ENCODE data around the gene WNK2. TPM values are rescaled to one million over a fixed set of nuclear protein-coding genes. Genes with fewer than 3 reads are reported as not detected.

The WNK2 gene
- total and polyA plus RNA-seq, 4 donors = 29.2 to 124 (median 69.5) TPM

GRCh38 chr9:93307468-93308157, 123.7 kb downstream of the WNK2 start:
- H3K27ac ChIP-seq (ENCODE audit: low read depth, low read length) = no peak overlapping the region
- no peak overlapping the region for H3K4me3 ChIP-seq (ENCODE audit: low read depth, low read length)
- H3K4me1 ChIP-seq (ENCODE audit: control insufficient read depth, insufficient read depth, low read length) = peaks cover 49% of the 10 kb centered on the region
- H3K9me3 ChIP-seq (ENCODE audit: control insufficient read depth, insufficient read depth, low read length) = no peaks in the 10 kb centered on the region
- no peaks in the 10 kb centered on the region for H3K27me3 ChIP-seq (ENCODE audit: control insufficient read depth, insufficient read depth, low read length)
- peaks cover 55% of the 10 kb centered on the region for H3K36me3 ChIP-seq (ENCODE audit: control insufficient read depth, insufficient read depth, low read length)
- peak in 1 of 6 donors; percentile 13 for DNase-seq (ENCODE audit: low read depth in 4 of 6, low spot score in 6 of 6)
- WGBS (ENCODE audit: insufficient coverage) = 61% methylated on average over 23 of the region's 24 CpGs

- Histone ChIP-seq H3K4me1 (ENCODE audit: control insufficient read depth, insufficient read depth, low read length) (peaks cover 47% of the 10 kb centered on the region), H3K9me3 (ENCODE audit: control insufficient read depth, insufficient read depth, low read length) (no peaks in the 10 kb centered on the region), H3K4me3 (ENCODE audit: low read depth, low read length) (no peak overlapping the region), H3K27me3 (ENCODE audit: control insufficient read depth, insufficient read depth, low read length) (no peaks in the 10 kb centered on the region), H3K36me3 (ENCODE audit: control insufficient read depth, insufficient read depth, low read length) (peaks cover 51% of the 10 kb centered on the region), H3K27ac (ENCODE audit: low read depth, low read length) (no peak overlapping the region)
- WGBS (ENCODE audit: insufficient coverage) = 92% methylated on average over 14 of the region's 22 CpGs
- DNase-seq (ENCODE audit: low read depth in 4 of 6, low spot score in 6 of 6) = no peak
Observed at GRCh38 chr9:93308158-93308602, 124.2 kb downstream of the WNK2 start.

- Histone ChIP-seq H3K9me3 (ENCODE audit: control insufficient read depth, insufficient read depth, low read length) (no peaks in the 10 kb centered on the region), H3K4me1 (ENCODE audit: control insufficient read depth, insufficient read depth, low read length) (peaks cover 42% of the 10 kb centered on the region), H3K4me3 (ENCODE audit: low read depth, low read length) (no peak overlapping the region), H3K27me3 (ENCODE audit: control insufficient read depth, insufficient read depth, low read length) (no peaks in the 10 kb centered on the region), H3K36me3 (ENCODE audit: control insufficient read depth, insufficient read depth, low read length) (peaks cover 46% of the 10 kb centered on the region), H3K27ac (ENCODE audit: low read depth, low read length) (no peak overlapping the region)
- WGBS (ENCODE audit: insufficient coverage) = 95% methylated on average over 7 of the region's 7 CpGs
- no peak for DNase-seq (ENCODE audit: low read depth in 4 of 6, low spot score in 6 of 6)
Observed at GRCh38 chr9:93308676-93309075, 124.7 kb downstream of the WNK2 start.

- peaks cover 36% of the 10 kb centered on the region for H3K36me3 ChIP-seq (ENCODE audit: control insufficient read depth, insufficient read depth, low read length)
Observed at GRCh38 chr9:93309889-93310425, 126.0 kb downstream of the WNK2 start.

GRCh38 chr9:93315118-93315517, 131.2 kb downstream of the WNK2 start:
- 89% methylated on average over 6 of the region's 9 CpGs for WGBS (ENCODE audit: insufficient coverage)
- Histone ChIP-seq H3K27me3 (ENCODE audit: control insufficient read depth, insufficient read depth, low read length) (no peaks in the 10 kb centered on the region), H3K9me3 (ENCODE audit: control insufficient read depth, insufficient read depth, low read length) (no peaks in the 10 kb centered on the region), H3K27ac (ENCODE audit: low read depth, low read length) (no peak overlapping the region), H3K4me1 (ENCODE audit: control insufficient read depth, insufficient read depth, low read length) (peaks cover 19% of the 10 kb centered on the region), H3K4me3 (ENCODE audit: low read depth, low read length) (no peak overlapping the region), H3K36me3 (ENCODE audit: control insufficient read depth, insufficient read depth, low read length) (peaks cover 43% of the 10 kb centered on the region)
- DNase-seq (ENCODE audit: low read depth in 4 of 6, low spot score in 6 of 6) = no peak

More at GRCh38 chr9:93309889-93310425, 126.0 kb downstream of the WNK2 start:
- Histone ChIP-seq H3K4me3 (ENCODE audit: low read depth, low read length) (no peak overlapping the region), H3K4me1 (ENCODE audit: control insufficient read depth, insufficient read depth, low read length) (peaks cover 29% of the 10 kb centered on the region), H3K27ac (ENCODE audit: low read depth, low read length) (no peak overlapping the region), H3K9me3 (ENCODE audit: control insufficient read depth, insufficient read depth, low read length) (no peaks in the 10 kb centered on the region), H3K27me3 (ENCODE audit: control insufficient read depth, insufficient read depth, low read length) (no peaks in the 10 kb centered on the region)
- 89% methylated on average over 7 of the region's 7 CpGs for WGBS (ENCODE audit: insufficient coverage)
- DNase-seq (ENCODE audit: low read depth in 4 of 6, low spot score in 6 of 6) = no peak

GRCh38 chr9:93315960-93316359, 132.0 kb downstream of the WNK2 start:
- no peak for DNase-seq (ENCODE audit: low read depth in 4 of 6, low spot score in 6 of 6)
- H3K27me3 ChIP-seq (ENCODE audit: control insufficient read depth, insufficient read depth, low read length) = no peaks in the 10 kb centered on the region
- peaks cover 49% of the 10 kb centered on the region for H3K36me3 ChIP-seq (ENCODE audit: control insufficient read depth, insufficient read depth, low read length)
- WGBS (ENCODE audit: insufficient coverage) = 86% methylated on average over 2 of the region's 5 CpGs
- H3K4me1 ChIP-seq (ENCODE audit: control insufficient read depth, insufficient read depth, low read length) = peaks cover 27% of the 10 kb centered on the region
- H3K4me3 ChIP-seq (ENCODE audit: low read depth, low read length) = no peak overlapping the region
- no peaks in the 10 kb centered on the region for H3K9me3 ChIP-seq (ENCODE audit: control insufficient read depth, insufficient read depth, low read length)
- no peak overlapping the region for H3K27ac ChIP-seq (ENCODE audit: low read depth, low read length)

- Histone ChIP-seq H3K4me3 (ENCODE audit: low read depth, low read length) (no peak overlapping the region), H3K4me1 (ENCODE audit: control insufficient read depth, insufficient read depth, low read length) (peaks cover 27% of the 10 kb centered on the region), H3K27ac (ENCODE audit: low read depth, low read length) (no peak overlapping the region), H3K9me3 (ENCODE audit: control insufficient read depth, insufficient read depth, low read length) (no peaks in the 10 kb centered on the region), H3K36me3 (ENCODE audit: control insufficient read depth, insufficient read depth, low read length) (peaks cover 56% of the 10 kb centered on the region), H3K27me3 (ENCODE audit: control insufficient read depth, insufficient read depth, low read length) (no peaks in the 10 kb centered on the region)
- no peak for DNase-seq (ENCODE audit: low read depth in 4 of 6, low spot score in 6 of 6)
- WGBS (ENCODE audit: insufficient coverage) = 90% methylated on average over 7 of the region's 12 CpGs
Observed at GRCh38 chr9:93316726-93317494, 133.0 kb downstream of the WNK2 start.

GRCh38 chr9:93317495-93318094, 133.7 kb downstream of the WNK2 start:
- H3K27ac ChIP-seq (ENCODE audit: low read depth, low read length) = no peak overlapping the region
- peaks cover 27% of the 10 kb centered on the region for H3K4me1 ChIP-seq (ENCODE audit: control insufficient read depth, insufficient read depth, low read length)
- DNase-seq (ENCODE audit: low read depth in 4 of 6, low spot score in 6 of 6) = no peak
- peaks cover 60% of the 10 kb centered on the region for H3K36me3 ChIP-seq (ENCODE audit: control insufficient read depth, insufficient read depth, low read length)
- no peaks in the 10 kb centered on the region for H3K27me3 ChIP-seq (ENCODE audit: control insufficient read depth, insufficient read depth, low read length)
- H3K9me3 ChIP-seq (ENCODE audit: control insufficient read depth, insufficient read depth, low read length) = no peaks in the 10 kb centered on the region
- WGBS (ENCODE audit: insufficient coverage) = 95% methylated on average over 26 of the region's 30 CpGs
- H3K4me3 ChIP-seq (ENCODE audit: low read depth, low read length) = no peak overlapping the region

GRCh38 chr9:93318480-93318879, 134.5 kb downstream of the WNK2 start:
- no peak overlapping the region for H3K4me3 ChIP-seq (ENCODE audit: low read depth, low read length)
- H3K4me1 ChIP-seq (ENCODE audit: control insufficient read depth, insufficient read depth, low read length) = peaks cover 27% of the 10 kb centered on the region
- peak in 1 of 6 donors; percentile 43 for DNase-seq (ENCODE audit: low read depth in 4 of 6, low spot score in 6 of 6)
- H3K27ac ChIP-seq (ENCODE audit: low read depth, low read length) = no peak overlapping the region
- no peaks in the 10 kb centered on the region for H3K27me3 ChIP-seq (ENCODE audit: control insufficient read depth, insufficient read depth, low read length)
- H3K36me3 ChIP-seq (ENCODE audit: control insufficient read depth, insufficient read depth, low read length) = peaks cover 68% of the 10 kb centered on the region
- 100% methylated on average over 1 of the region's 9 CpGs for WGBS (ENCODE audit: insufficient coverage)
- no peaks in the 10 kb centered on the region for H3K9me3 ChIP-seq (ENCODE audit: control insufficient read depth, insufficient read depth, low read length)

Measured in spinal cord (tissue), 10 donors.